ENCODE measurements around the gene TMEM212. TPM values are rescaled to one million over a fixed set of nuclear protein-coding genes. Genes with fewer than 3 reads are reported as not detected.

Gene TMEM212
- polyA plus RNA-seq, 1 experiment = not detected

- CTCF ChIA-PET = interaction anchor here (0.6 kb wide), 1 partner anchor 201 kb away, joined by 4 read pairs; no protein-coding TSS in a partner anchor
- POLR2A ChIA-PET = no interaction called here
- no peak for TF ChIP-seq CTCF (IDR thresholded peaks at IDR 0.05; ENCODE audit: insufficient read depth, low read depth, low read length)
- Histone ChIP-seq H3K36me3 (ENCODE audit: control insufficient read depth, insufficient read depth, low read length) (no peaks in the 10 kb centered on the region), H3K4me3 (ENCODE audit: low read depth, low read length) (no peak overlapping the region), H3K27me3 (ENCODE audit: control insufficient read depth, insufficient read depth, low read length) (no peaks in the 10 kb centered on the region)
- no peak for DNase-seq (ENCODE audit: low read depth)
These were observed 36.3 kb downstream of the TMEM212 start for GRCh38 chr3:171879472-171879871.

- TF ChIP-seq CTCF (IDR thresholded peaks at IDR 0.05; ENCODE audit: insufficient read depth, low read depth, low read length) = no peak
- H3K27me3 ChIP-seq (ENCODE audit: control insufficient read depth, insufficient read depth, low read length) = no peaks in the 10 kb centered on the region
- no peak overlapping the region for H3K4me3 ChIP-seq (ENCODE audit: low read depth, low read length)
- CTCF ChIA-PET = interaction anchor here (1.2 kb wide), 1 partner anchor 10 kb away, joined by 3 read pairs; no protein-coding TSS in a partner anchor
- no peaks in the 10 kb centered on the region for H3K36me3 ChIP-seq (ENCODE audit: control insufficient read depth, insufficient read depth, low read length)
- POLR2A ChIA-PET = no interaction called here
- no peak for DNase-seq (ENCODE audit: low read depth)
These were observed 37.1 kb downstream of the TMEM212 start for GRCh38 chr3:171880101-171880870.

GRCh38 chr3:171881251-171881650, 38.1 kb downstream of the TMEM212 start:
- Histone ChIP-seq H3K36me3 (ENCODE audit: control insufficient read depth, insufficient read depth, low read length) (no peaks in the 10 kb centered on the region), H3K4me3 (ENCODE audit: low read depth, low read length) (no peak overlapping the region), H3K27me3 (ENCODE audit: control insufficient read depth, insufficient read depth, low read length) (no peaks in the 10 kb centered on the region)
- ChIA-PET POLR2A (no interaction called here), CTCF (interaction anchor here (1.2 kb wide), 1 partner anchor 9 kb away, joined by 3 read pairs; no protein-coding TSS in a partner anchor)
- no peak for TF ChIP-seq CTCF (IDR thresholded peaks at IDR 0.05; ENCODE audit: insufficient read depth, low read depth, low read length)
- DNase-seq (ENCODE audit: low read depth) = no peak

- no peak for TF ChIP-seq CTCF (IDR thresholded peaks at IDR 0.05; ENCODE audit: insufficient read depth, low read depth, low read length)
- Histone ChIP-seq H3K4me3 (ENCODE audit: low read depth, low read length) (no peak overlapping the region), H3K36me3 (ENCODE audit: control insufficient read depth, insufficient read depth, low read length) (no peaks in the 10 kb centered on the region), H3K27me3 (ENCODE audit: control insufficient read depth, insufficient read depth, low read length) (no peaks in the 10 kb centered on the region)
- CTCF ChIA-PET = interaction anchor here (1.6 kb wide), 1 partner anchor 9 kb away, joined by 5 read pairs; no protein-coding TSS in a partner anchor
- DNase-seq (ENCODE audit: low read depth) = no peak
- POLR2A ChIA-PET = interaction anchor here (0.6 kb wide), 1 partner anchor 259 kb away, joined by 3 read pairs; no protein-coding TSS in a partner anchor
These were observed 40.2 kb downstream of the TMEM212 start for GRCh38 chr3:171883257-171883892.

- no peaks in the 10 kb centered on the region for H3K36me3 ChIP-seq (ENCODE audit: control insufficient read depth, insufficient read depth, low read length)
- CTCF ChIA-PET = interaction anchor here (1.6 kb wide), 1 partner anchor 9 kb away, joined by 5 read pairs; no protein-coding TSS in a partner anchor
- no peak overlapping the region for H3K4me3 ChIP-seq (ENCODE audit: low read depth, low read length)
- no peaks in the 10 kb centered on the region for H3K27me3 ChIP-seq (ENCODE audit: control insufficient read depth, insufficient read depth, low read length)
- DNase-seq (ENCODE audit: low read depth) = no peak
- no peak for TF ChIP-seq CTCF (IDR thresholded peaks at IDR 0.05; ENCODE audit: insufficient read depth, low read depth, low read length)
- POLR2A ChIA-PET = interaction anchor here (0.6 kb wide), 1 partner anchor 99 kb away, joined by 8 read pairs; no protein-coding TSS in a partner anchor
These were observed 40.7 kb downstream of the TMEM212 start for GRCh38 chr3:171883893-171884279.

Data from BJ (cell line).